Germinal center (tissue), 1 donor: ENCODE results near the gene KIF26B.

Experiments used
- DNase-seq: peaks from one replicate; pipeline ENCODE4 v3.0.0; 2012; ENCODE audit warnings: mixed read lengths, low spot score

Gene KIF26B

DNA sequence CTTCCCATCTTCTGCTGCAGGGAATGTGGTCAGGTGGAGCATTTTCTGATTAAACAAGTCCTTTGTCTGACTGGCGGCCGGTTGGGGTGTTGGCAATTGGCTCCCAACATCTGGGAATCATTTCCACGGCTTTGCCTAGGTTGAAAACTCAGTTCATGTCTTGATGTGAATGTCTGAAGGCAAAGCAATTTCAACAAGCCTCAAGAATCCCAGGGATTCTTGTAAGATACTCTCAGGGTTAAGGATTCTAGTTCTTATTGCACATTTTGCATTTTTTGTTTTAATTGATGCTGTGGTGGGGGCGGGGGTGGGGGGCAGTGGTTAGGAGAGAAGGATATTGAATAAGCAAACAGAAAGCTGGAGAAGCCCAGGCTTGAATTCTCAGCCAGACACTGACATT is 273.9 kb downstream of the KIF26B start:
- DNase-seq = no peak

DNA sequence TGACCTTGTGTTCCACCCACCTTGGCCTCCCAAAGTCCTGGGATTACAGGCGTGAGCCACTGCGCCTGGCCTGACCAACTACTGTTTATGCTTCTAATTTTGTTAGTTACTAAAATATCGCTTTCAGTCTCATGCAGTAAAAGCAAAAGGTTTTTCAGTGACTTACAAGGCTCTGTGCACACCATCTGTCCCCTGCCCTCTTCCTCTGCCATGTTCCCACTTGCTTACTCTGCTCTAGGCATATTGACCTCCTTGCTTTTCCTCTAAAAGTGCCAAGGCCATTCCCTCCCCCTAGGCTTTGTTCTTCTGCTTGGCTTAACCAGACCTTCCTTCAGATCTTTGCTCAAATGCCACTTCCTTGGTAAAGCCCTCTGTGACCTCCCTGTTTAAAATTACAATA is 276.9 kb downstream of the KIF26B start:
- no peak for DNase-seq

DNA sequence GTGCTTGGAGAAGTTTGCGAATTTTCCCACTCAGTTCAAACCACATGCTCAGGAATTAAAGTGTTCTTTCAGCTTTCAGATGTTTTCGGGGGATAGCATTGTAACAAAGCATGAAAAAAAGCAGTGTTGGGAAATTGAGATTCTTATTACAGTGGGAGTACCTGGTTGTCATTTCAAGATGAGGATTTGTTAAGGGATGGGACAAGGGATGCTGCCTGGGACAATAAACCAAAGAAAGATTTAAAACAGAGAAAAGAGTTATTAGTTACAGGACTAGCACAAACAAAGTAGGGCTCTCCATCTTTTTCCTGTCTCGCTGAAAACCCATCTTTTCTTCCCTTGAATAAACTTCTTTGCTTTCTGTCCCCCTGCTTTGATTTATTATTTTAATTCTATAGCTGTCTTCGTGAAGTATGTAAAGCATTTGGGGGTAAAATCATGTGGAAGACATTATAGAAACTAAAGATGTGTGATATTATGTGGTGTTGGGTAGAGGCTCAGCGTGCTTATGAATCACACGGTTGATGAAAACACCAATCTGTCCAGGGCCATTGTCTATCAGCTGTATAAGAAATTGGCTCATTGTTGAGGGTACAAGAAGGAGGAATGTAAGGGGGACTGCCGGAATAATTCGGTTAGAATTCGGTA is 277.6 kb downstream of the KIF26B start:
- no peak for DNase-seq

DNA sequence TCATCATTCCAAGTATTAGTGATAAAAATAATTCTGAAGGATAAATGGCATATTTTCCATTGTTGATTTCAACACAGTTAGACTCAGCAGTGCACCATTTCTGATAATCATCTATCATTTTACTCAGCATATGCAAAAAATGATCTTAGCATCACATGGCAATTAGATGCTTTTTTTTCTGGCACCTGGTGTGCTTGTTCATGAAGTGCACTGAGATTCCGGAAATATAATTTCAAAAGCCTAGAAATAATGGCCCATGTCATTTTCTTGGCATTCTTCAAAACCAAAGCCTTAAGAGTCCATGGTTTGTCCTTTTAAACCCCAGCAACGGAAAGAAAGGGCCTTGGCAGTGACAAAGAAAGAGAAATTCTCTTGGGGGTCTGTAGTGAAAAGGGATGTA is 278.8 kb downstream of the KIF26B start:
- no peak for DNase-seq

DNA sequence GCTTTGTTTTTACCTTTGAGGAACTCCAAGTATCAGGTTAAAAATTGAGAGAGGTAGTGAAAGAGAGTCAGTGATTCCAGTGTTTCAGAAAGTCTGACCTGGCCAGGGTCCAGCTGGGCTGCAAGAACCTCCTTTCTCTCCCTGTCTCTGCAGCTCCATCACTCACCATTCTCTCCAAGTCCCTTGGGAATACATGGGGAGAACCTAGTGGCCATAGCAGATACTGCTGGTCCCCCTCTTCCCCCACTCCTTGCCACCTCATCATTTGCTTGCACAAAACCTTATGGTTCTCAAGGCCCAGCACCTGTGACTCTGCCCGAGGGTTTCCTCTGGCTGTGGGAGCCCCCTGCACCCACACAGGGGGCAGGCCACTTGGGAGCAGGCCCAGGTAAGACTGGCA is 279.5 kb downstream of the KIF26B start:
- no peak for DNase-seq

DNA sequence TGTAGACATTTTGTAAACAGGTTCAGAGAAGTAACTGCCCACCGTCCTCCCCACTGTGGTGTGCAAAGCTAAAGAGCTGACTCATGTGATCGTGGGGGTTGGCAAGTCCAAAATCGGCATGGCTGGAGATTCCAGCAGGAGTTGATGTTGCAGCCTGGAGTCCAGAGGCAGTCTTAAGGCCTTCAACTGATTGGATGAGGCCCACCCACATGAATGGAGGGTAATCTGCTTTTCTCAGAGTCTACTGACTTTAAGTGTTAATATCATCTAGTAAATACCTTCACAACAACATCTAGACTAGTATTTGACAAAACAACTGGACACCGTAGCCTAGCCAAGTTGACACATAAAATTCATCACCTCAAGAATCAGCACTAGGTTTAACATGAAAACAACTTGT is 281.6 kb downstream of the KIF26B start:
- no peak for DNase-seq

DNA sequence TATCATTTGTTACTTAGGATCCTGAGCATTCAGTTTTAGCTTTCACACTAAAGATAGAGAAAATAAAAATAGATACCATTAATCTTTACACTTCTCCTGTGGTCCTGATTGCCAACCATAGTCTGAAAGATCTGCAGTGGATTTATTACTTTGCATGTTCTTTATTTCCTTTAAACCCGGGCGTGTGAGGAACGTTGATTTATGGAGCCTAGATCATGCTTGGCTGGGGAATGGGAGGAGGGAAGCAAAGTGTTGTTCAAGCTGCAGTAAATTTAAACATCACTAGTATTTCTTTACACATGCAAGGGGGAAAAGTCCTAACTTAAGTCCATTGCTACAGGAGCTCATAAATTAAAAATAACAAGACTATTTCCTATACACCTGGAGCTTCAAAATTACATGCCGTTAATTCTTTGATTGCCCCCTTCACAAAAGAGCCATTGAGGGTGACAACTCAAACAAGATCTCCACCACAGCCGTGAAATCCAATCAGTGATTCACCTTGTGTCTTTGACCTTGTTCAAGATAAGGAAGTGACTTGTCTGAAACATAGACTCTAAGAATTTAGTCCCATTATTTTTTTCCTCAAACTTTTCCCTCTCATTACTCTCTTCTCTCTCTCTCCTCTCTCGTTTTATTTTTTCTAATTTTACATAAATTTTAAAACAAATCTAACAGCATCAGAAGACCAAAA is 282.7 kb downstream of the KIF26B start:
- no peak for DNase-seq

DNA sequence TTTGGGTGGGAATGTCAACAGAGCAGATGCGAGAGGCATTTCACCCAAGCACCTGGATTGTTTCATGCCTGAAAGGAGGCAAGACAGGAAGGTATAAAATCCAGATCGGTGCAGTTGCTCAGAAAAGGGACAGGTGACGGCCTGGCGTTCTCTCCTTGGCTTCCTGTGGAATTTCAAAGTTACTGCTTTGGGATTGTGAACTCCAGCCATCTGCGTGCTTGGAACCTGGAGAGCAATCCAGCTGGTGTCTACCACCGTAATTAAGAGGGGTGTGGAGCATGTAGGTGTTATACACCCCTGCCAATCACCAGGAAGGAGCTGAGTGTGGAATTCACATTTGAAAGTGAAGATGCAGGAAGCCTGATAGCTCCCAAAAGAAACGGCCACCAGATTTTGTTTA is 286.1 kb downstream of the KIF26B start:
- DNase-seq = no peak

DNA sequence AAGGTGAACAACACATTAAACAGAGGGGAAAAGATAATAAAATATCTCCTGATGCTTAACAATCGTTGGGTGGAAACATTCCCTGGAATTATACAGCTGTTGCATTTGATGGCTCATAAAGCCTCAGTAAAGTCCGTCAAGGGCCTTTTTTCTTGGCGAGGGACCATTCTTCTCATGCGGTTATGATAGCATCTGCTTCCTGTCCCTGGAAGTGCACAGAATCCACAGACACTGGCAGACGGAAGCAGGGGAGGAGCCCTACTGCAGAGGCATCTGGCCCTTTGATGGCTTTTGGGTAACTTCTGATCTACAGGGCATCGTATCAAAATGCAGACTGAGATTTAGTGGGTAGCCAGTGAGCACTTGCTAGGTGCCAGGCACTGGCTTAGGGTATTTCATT is 286.9 kb downstream of the KIF26B start:
- no peak for DNase-seq

DNA sequence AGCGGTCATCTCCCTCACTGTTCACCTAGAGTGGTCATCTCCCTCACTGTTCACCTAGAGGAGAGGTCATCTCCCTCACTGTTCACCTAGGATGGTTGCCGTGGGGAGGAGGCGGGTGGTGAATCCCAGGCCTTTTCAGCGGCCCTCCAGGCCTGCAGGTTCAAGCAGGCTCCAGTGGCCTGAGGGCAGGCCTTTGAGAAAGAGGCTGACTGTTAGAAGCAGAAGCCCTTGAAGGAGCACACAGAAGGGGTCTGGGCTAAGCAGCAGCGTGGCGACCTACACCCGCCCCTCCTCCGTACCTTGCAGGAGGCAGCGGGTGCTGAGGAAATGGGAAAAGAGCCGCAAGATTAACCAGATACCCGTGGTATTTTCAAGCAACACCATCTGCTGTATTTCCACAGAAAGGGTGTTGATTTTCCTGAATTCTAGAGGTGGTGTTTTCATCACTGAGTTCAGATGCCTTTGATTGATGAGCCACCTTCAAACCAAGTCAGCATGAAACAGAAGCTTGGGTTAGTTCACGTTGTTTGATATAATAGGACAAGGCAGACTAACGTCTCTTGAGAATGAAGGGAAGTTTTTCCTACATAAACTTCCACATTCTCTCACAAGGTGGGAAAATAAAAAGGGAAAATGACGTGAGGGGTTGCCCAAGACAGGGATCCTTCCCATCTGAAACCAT is 289.5 kb downstream of the KIF26B start:
- DNase-seq = no peak

DNA sequence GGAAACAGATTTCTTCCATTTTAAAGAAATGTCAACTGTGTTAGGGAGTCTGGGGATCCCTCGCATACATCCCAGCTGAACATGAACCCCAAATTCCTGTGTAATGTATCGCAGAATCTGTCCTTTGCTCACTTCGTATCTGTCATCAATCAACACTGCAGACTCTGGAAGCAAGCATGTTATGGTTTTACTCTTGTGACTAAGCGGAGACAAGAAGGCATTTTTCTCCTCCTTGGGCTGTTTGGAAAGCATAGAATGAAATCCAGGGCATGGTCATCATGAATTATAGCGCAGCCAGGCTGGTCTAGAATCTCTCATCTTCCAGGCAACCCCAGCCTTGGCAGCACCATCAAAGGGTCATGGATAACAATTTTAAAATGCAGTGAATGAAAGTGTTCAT is 290.2 kb downstream of the KIF26B start:
- DNase-seq = no peak

DNA sequence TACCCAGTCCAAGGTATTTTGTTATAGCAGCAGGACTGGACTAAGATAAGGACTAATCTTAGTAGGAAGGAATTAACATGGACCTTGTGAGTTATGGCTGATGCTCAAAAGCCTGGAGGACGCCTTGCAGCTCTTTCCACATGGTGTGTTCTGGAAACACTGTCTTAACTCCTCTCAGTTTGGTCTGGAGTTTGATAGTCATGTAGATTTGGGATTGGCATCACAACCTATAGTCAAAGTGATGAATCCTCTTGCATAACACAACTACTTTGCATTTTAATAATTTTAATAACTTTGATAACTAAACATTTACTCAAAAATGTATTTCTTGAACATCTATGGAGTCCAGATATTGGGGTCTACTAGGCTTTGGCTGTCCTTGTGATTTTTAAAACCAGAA is 293.7 kb downstream of the KIF26B start:
- no peak for DNase-seq

DNA sequence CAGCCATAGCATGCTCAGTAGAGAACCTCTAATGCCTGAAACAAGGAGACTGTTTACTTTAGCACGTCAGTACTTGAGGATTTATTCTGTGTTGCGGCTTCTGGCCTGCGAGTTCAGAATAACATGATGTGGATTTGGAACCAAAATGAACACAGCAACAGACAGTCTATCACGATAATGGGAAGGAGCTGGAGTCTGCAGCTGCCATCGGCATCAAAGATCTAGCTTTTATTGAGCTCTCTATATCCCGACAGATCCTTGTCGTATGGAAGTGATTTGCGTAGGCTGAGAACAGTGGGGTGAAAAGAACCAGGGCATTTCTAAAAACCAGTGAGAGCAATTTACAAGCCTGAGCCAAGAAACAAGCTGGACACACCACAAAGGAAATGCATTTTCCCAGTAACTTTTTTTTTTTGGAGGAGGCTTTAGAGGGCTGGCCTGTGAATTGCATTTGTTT is 294.2 kb downstream of the KIF26B start:
- no peak for DNase-seq

DNA sequence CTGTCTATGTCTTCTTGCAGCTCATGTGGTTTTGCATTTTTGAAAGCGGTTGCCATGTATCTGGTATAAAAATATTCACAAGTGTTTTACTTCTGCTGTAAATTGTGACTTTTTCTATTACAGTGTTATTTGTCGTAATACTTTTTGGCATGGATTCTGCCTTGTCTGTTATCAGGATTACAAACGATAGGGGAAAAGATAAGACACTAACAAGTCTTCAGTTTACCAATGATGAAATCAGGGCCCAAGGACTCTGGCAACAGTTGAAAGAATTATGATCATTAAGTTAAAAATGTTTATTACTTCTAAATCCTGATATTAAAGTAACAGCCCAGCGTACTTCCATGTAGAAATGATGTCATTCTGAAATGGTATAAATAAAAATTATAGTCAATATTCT is 298.8 kb downstream of the KIF26B start:
- DNase-seq = no peak

DNA sequence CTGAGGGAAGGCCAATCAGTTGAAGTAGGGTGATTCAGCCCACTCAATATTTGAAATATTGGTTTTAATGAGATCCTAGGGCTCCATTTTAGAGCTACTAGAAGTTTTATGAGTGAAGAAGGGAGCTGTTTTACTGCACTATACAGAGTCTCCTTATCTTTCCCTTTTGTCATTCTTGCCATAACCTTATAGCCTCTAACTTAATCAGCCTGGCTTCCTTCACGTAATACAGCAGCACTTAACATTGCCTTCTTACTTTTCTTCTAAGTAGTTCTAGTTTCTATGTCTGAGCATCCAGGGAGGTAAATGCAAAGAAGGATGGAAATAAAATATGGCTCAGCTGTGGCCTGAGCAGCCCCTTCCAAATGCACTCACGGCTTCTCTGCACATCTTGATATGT is 299.3 kb downstream of the KIF26B start:
- no peak for DNase-seq

DNA sequence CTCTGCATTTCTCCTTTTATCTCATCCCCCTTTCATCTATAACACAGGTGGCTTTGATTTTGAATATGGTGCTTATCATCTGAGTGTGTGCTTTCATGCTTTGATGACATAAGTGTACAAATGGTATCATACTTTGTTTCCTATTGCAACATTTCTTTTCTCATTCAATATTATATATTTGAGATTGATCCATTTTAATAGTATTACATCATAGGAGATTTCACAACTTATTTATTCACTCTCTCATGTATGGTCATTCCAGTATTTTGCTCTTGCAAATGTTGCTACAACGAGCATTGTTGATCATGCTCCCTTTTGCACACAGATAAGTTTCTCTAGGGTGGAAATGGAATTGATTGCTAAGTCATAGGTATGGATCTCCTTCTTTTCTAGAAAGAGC is 302.8 kb downstream of the KIF26B start:
- DNase-seq = no peak

DNA sequence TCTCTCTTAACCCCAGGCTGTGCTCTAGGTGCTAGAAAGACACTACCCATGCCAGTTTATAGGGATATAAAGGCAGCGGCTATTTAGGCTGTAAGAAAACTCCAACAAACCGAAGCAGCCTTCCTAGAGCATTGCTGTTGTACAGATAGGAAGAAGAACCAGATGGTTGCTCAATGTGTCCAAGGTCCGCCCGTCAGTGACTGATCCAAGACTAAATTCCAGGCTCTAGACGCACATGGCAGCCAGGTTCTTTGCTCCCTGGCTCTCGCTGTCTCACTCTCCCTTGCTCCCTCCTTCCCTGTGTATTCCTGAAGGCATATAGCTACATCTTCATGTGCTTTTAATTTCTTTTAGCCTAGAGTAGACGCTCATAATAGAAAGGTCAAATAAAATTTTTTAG is 303.4 kb downstream of the KIF26B start:
- DNase-seq = no peak

DNA sequence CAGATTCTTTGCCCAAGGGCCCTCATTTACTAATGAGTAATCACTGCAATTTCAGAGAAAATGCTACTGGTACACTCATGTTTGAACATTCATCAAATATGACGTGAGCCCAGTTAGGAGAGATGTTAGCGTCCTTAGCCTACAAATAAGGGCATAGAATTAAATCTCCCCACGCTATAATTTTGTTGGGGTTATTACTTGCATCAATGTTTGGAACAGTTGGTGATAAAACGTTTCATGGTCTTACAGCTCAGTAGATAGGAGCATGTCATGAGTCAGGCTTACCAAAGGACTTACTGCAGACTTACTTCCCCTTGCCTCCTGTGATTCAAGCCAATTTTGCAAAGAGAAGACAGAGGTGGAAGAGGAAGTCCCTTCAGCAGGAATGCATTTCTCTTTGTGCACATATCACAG is 304.0 kb downstream of the KIF26B start:
- no peak for DNase-seq

DNA sequence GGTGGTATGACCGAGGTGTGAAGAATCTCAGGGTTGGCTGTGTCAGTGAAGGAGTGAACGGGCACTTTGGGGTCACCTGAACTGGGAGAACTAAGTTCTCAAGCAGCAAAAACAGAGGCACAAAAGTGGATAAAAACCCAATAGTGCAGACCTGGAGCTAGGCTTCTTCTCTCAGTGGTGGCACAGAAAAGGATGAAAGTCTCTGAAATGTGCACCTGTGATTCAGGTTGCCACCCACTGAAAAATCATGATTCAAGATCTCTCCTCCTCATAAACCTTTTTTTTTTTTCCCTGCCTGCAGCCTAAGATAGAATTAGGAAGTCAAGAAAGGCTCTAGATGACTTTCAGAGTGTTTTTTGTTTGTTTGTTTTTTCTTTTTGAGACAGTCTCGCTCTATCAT is 304.8 kb downstream of the KIF26B start:
- DNase-seq = no peak

DNA sequence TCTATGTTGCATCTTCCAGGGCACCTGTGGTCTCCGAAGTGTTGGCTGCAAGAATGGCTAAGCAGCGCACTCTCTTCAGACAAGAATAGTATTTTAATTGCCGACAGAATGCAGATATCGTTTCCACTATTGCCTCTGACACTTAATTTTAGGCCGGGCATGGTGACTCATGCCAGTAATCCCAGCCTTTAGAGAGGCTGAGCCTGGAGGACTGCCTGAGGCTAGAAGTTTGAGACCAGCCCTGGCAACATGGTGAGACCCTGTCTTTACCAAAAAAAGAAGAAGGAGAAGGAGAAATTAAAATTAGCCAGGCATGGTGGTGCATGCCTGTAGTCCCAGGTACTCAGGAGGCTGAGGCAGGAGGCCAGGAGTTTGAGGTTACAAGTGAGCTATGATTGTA is 306.9 kb downstream of the KIF26B start:
- DNase-seq = no peak

DNA sequence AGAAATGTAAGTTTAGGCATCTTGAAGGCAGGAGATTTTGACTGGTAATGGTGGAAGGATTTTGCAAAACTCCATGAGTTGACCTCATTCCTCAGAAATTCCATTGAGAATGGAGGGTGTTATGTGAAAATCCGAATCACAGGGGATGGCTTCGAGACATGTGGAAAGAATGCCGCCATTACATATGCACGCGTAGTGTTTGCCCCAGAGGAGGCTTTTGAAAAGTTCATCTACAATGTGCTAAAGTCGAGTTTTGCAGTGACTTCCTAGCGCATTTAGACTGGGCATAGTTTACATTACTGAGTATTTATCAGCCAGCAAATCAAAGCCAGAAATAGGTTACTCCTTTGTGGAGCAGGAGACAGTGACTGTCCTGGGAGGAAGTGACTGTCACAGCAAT is 307.4 kb downstream of the KIF26B start:
- no peak for DNase-seq

DNA sequence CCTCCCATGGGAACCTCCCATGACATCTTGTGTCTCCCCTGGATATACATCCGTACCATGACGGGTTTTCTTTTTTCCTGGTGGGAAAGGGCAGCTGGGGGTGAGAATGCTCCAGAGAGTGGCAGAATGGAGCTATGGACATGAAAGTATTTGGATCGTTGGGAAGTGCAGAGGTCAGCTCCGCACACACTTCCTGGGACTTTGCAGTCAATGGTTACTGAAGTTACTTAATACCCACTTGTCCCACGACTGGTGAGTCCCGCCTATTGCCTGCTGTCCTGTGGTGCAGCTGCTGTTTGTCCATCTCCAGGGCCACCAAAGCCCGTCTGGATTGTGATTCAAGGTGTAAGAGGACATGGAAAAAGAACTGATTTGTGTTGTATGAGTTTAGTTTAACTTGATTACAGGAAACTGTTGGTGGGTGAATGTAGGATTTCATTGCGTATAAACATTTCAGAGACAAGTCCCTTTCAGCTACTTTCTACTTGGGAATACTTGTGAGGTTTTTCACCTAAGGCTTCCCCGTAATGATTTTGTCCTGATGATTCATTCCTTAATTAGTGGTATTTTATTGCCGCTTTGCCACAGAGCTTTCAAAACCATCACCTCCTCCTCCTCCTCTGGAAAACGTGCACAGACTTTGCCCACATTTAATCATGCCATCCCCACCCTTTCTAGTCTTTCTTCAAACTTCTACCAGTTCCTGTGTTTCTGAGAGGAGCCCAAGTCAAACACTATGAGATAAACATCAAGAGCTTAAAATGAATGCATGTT is 308.8 kb downstream of the KIF26B start:
- DNase-seq = no peak

DNA sequence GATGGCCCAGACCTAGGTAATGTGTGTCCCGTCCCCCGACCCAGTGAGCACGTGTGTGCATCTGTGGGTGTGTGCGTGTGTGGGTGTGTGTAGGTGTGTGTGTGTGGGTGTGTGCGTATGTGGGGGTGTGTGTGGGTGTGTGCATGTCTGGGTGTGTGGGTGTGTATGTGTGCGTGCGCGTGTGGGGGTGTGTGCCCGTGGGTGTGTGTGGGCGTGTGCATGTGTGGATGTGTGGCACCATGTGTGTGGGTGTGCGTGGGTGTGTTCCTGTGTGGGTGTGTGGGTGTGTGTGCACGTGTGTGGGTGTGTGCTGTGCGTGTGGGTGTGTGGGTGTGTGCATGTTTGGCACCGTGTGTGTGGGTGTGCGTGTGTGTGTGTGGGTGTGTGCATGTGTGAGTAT is 309.5 kb downstream of the KIF26B start:
- DNase-seq = no peak
